Middle frontal gyrus (tissue), 1 donor: ENCODE results near the gene MANEAL.

Source experiments
- DNase-seq: peaks from one replicate; pipeline ENCODE4 v3.0.0-alpha.2; 2015; ENCODE audit warnings: low spot score; ENCODE audit errors: extremely low spot score

Gene MANEAL

DNA sequence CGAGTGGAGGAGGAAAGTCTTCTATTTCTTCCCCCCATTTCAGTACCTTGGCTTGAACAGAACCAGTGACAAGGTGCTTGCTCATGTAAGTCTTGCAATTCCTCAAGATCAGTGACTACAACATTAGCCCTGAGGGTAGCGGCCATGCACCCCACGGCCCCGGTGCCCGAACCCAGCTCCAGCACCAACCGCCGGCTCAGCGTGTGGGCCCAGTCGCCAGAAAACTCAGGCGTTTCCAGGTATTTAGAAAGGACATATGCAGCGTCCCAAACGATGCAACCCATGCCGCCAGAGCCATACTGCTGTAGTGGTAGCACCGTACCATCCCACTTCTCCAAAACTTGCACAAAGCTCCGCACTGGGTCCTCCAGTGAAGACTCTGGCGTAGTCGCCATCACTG lies 11.2 kb upstream of the MANEAL start:
- DNase-seq = no peak

- no peak for DNase-seq
Measured at GRCh38 chr1:37792943-37793686, 532 bp upstream of the MANEAL start.

GRCh38 chr1:37794372-37795339 lies 1.0 kb downstream of the MANEAL start:
- DNase-seq = no peak

DNA sequence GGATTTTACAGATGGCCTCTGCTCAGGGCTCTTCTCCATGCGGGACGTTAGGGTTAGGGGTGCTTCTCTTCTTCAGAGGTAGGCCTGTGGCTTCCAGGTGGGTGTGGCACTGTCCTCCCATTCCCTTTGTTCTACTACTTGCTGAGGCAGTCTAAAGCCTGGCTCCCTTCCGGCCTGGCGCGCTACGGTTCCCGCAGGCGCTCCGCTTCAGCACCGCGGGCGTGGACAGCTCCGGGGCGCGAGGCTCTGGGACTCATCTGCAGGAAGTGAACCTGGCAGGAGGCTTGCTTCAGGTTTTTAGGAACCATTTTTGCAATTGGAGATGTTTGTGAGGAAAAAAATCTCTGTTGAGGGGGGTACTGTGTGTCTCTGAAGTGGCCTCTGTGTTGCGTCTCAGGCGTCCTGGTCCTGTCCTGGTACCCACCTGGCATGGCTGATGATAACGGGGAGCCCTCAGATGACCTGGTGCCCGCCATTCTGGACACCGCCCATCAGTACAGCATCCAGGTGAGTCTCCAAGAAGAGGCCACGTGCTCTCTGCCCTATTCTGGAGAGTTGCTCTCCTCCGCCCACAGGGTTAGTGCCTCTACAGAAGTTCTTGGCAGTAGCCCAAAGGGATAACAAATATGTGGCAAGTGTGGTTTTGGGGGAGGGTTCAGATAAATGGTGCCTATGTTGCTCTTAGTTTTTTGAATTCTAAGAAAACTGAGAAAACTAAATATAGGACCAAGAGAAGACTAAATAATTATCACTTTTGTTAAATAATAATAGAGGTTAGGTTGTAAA lies 1.9 kb downstream of the MANEAL start:
- DNase-seq = no peak

- no peak for DNase-seq
Measured at GRCh38 chr1:37797750-37798345, 4.2 kb downstream of the MANEAL start.

DNA sequence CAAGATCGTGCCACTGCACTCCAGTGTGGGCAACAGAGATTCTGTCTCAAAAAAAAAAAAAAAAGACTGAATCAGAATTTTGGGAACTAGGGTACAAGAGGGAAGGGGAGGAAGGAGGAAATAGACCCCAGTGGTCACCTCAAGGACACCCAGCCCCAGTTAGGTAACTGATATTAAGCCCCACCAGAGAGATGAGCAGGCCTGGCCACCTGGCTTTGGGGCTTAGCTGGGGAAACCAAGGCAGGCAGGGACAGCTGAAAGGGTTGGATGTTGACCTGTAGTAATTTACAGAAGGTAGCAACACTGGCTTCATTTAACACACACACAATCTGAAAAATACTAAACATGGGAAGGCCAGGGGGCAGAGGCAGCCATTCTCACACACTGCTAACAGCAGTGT lies 8.8 kb downstream of the MANEAL start:
- DNase-seq = no peak

DNA sequence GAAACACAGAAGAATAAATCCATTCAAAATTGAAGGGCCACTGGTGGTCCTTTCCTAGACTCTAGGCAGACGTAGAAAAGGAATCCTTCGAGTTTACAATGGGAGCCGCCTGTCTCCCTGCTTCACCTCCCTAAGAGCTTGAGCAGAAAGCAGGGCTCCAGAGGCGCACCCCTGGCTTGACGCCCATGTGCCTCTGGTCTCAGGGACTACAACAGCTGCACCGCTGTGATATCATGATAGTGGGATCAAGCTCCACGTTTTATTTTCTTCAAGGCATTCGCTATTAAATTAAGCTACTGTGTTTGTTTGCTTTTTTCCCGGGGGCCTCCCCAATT lies 13.5 kb downstream of the MANEAL start:
- DNase-seq = no peak

DNA sequence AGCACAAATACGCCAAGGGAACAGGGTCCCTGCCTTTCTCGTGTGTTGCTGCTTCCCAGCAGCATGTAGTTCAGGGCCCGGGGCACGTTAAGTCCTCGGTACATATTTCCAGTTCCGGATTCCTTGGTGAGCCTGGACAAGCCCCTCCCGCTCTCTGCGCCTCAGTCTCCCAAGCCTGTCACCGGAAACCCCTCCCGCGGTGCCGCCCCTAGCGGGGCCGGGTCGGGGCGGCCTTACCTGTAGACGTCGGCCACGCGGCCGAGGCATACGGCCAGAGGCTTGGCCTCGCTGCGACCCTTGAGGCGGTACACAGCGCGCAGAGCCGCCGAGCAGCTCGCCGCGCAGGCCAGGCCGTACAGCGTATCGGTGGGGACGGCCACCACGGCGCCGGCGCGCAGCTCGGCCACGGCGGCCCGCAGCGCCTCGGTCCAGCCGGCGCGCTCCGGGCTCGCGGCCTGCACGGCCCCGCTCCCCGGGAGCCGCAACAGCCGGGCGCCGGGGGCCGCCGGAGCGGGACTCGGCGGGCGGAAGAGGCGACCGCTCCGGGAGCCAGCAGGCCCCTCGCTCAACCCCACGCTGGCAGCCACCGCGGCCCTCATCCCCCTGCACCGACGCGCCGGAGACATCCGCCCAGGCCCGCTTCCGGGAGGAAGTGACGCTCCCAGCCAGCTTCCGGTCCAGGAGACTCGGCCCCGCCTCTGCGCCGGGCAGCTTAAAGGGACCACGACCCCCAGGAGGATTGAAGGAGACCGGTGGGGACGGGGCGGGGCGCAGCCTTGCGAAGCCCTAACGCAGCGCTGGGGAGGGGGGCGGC lies 14.1 kb downstream of the MANEAL start, which contains the start of the genes C1orf122 and YRDC:
Gene C1orf122, plus strand, starts transcription at position 236 of the 814 bp plus-strand sequence. CDS start 615 bp downstream, outside the sequence.
Gene YRDC, minus strand, starts transcription at position 654 of the 814 bp plus-strand sequence. Its CDS starts 28 bp downstream, at position 626.
- peak; percentile 92 for DNase-seq

GRCh38 chr1:37808369-37809319 lies 15.0 kb downstream of the MANEAL start:
- DNase-seq = peak; percentile 89

DNA sequence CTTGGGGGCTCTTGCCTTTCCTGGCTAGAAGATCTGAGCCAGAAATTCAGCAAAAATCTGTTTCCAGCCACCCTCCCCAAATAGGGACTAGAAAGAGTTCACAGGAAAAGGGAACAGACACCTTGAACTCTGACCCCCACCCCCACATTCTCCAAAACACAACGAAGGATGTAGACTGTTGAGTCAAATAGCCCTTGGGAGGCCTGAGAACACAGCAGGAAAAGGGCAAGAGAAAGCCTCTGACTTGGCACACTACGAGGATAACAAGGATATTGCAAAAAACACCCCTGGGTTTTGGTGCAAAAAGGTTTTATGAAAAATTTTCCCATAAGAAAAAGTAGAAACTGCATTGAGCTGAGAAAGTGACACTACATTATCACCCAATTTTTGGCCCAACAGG lies 16.3 kb downstream of the MANEAL start:
- DNase-seq = no peak

- no peak for DNase-seq
Measured at GRCh38 chr1:37811027-37811655, 17.5 kb downstream of the MANEAL start.

DNA sequence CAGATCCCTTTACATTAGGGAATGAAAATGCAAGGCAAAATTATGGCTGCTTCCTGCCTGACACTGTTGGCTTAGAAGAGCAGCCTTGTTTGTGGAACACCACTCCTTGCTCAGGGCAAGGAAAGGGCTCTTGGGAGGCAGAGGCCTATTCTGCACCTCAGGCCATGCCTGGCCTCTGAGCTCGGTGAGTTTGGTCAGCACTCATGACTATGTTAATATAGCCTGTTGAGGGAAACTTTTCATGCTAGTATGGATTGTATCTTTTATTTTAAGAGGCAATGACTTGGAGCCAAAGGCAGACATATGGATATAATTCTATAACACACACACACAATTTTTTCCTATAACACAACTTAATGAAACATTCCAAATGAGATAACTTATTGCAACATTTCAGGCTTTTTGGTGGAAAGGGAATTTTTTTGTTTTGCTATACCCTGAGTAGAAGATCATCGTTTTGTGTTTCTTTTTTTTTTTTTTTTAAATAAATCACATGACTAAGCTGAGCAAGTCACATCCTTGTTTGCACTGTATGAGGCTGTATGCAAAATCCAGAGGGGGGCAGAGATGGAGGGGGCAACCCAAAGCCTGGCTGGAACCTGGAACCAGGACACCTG lies 20.0 kb downstream of the MANEAL start:
- DNase-seq = no peak

- no peak for DNase-seq
Measured at GRCh38 chr1:37814252-37814651, 20.6 kb downstream of the MANEAL start.

DNA sequence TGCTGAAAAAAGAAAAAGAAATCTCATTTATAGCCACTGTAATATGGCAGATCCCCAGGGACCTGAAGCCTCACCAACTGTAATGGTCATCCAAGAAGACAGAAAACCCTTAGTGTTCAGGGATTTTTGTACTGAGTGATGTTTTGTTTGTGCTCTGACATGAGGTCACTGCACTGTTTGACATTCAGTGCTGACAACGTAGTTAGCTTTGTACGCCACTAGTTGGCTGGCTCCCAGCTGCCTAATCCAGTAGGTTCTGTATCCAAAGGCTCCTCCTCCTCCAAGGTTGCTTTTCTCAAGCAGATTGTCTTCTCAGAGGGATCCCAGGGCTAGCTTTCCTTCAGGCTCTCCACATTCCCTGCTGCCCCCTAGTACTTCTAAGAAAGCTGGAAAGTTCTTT lies 23.8 kb downstream of the MANEAL start:
- peak; percentile 60 for DNase-seq

DNA sequence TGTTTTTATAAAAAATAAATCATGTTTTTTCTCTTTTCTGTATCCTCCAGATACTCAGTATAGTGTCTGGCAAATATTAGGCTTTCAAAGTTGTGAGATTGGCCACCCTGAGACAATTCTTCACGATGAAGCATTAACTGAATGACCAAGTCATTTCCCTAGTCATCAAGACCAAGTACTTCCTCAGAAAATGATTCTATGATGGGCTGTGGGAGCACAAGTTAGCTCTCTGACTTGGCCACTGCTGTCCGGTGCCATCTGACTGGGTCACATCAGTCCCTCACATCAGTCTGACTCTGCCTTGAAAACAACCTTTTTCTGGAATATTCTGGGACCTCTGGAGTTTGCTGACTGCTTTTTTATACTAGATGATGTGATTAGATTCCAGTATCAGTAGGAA lies 27.8 kb downstream of the MANEAL start:
- DNase-seq = no peak

GRCh38 chr1:37822906-37823815 lies 29.5 kb downstream of the MANEAL start:
- DNase-seq = no peak

DNA sequence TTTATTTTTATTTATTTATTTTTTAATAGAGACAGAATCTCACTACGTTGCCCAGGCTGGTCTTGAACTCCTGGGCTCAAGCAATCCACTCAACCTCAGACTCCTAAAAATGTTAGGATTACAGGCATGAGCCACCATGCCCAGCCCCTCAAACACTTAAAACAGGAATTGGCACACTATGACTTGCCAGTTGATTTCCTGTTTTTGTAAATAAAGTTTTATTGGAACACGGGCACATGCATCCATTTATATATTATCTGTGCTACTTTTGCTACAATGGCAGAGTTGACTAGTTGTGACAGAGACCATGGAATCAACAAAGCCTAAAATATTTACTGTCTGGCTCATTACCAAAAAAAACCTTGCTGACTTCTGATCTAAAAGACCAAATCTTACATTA lies 30.4 kb downstream of the MANEAL start:
- DNase-seq = no peak
